NCI-H2171 treated with DMSO at 0.1 percent for 48 hours (cell line): ENCODE data around the gene PLA2G4C.

Experiments
- DNase-seq: peaks from one replicate; lab custom pipeline; 2025; lab: John Stamatoyannopoulos, UW

Gene PLA2G4C

GRCh38 chr19:48053856-48054255 lies 56.8 kb downstream of the PLA2G4C start:
- no peak for DNase-seq

GRCh38 chr19:48053076-48053475 lies 57.5 kb downstream of the PLA2G4C start:
- DNase-seq: no peak

GRCh38 chr19:48051335-48052033 lies 59.1 kb downstream of the PLA2G4C start:
- DNase-seq: no peak

GRCh38 chr19:48044561-48044960 lies 66.1 kb downstream of the PLA2G4C start:
- no peak for DNase-seq

- DNase-seq: no peak
These were observed 66.8 kb downstream of the PLA2G4C start, which contains the start of gene CABP5 for GRCh38 chr19:48043675-48044258. TSS of gene CABP5 (minus strand) at chr19:48044079. CDS start at chr19:48043922, 157 bp downstream.

- DNase-seq: no peak
These were observed 68.6 kb downstream of the PLA2G4C start for GRCh38 chr19:48041877-48042580.

- no peak for DNase-seq
These were observed 73.9 kb downstream of the PLA2G4C start for GRCh38 chr19:48036765-48037164.

GRCh38 chr19:48033604-48034003 lies 77.0 kb downstream of the PLA2G4C start:
- no peak for DNase-seq

GRCh38 chr19:48030073-48030472 lies 80.5 kb downstream of the PLA2G4C start:
- DNase-seq: no peak

- DNase-seq: no peak
These were observed 81.2 kb downstream of the PLA2G4C start for GRCh38 chr19:48029431-48029830.

- no peak for DNase-seq
These were observed 85.1 kb downstream of the PLA2G4C start for GRCh38 chr19:48025480-48025879.

- no peak for DNase-seq
These were observed 87.1 kb downstream of the PLA2G4C start for GRCh38 chr19:48023518-48023917.

- no peak for DNase-seq
These were observed 87.6 kb downstream of the PLA2G4C start for GRCh38 chr19:48023011-48023410.

- DNase-seq: no peak
These were observed 89.9 kb downstream of the PLA2G4C start for GRCh38 chr19:48020686-48021085.

GRCh38 chr19:48010932-48011758 lies 99.5 kb downstream of the PLA2G4C start:
- no peak for DNase-seq

- peak; percentile 27 for DNase-seq
These were observed 103.9 kb downstream of the PLA2G4C start for GRCh38 chr19:48006762-48007161.

GRCh38 chr19:48004236-48004635 lies 106.4 kb downstream of the PLA2G4C start:
- DNase-seq: peak; percentile 6

- no peak for DNase-seq
These were observed 109.8 kb downstream of the PLA2G4C start for GRCh38 chr19:48000846-48001245.

GRCh38 chr19:47998800-47999199 lies 111.8 kb downstream of the PLA2G4C start:
- DNase-seq: no peak
